CD4-positive, alpha-beta T cell treated with Interleukin-17A for 1 hour (primary cell): ENCODE results near the gene ABCA13.

ENCODE experiments used
- DNase-seq: peaks from one replicate; pipeline ENCODE4 v3.0.0-alpha.2; 2020

The ABCA13 gene

DNA sequence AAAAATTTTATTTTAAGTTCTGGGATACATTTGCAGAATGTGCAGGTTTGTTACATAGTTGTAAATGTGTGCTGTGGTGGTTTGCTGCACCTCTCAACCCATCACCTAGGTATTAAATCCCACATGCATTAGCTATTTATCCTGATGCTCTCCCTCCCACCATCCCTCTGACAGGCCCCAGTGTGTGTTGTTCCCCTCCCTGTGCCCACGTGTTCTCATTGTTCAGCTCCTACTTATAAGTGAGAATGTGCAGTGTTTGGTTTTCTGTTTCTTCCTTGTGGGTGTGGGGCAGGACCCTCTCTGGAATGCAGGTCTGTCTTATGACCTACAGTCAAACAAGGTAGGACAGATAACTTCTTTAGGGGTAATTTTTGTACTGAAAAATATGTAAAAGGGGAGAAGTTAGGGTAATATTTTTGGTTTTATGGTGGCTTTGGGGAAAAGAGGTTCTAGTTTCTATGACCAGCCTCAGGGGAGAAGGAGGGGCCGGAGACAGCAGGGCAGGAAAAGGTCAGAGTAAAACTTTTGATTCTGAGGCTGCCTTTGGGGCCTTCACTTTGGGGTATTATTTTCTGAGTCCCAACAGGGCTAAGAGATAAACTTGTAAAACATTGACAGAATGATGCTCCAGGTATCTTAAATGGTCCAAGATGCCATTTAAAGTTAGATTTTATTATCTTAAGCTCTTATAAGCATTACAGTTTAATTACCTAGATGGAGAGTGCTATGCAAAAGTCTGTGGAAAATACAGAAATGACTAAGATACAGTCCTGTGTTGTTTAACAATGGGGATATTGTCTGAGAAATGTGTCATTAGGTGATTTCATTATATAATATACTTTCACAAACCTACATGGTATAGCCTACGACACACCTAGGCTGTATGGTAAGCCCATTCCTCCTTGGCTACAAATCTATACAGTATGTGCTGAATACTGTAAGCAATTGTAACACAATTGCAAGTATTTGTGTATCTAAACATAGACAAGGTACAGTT lies 354.8 kb downstream of the ABCA13 start:
- DNase-seq, result no peak

DNA sequence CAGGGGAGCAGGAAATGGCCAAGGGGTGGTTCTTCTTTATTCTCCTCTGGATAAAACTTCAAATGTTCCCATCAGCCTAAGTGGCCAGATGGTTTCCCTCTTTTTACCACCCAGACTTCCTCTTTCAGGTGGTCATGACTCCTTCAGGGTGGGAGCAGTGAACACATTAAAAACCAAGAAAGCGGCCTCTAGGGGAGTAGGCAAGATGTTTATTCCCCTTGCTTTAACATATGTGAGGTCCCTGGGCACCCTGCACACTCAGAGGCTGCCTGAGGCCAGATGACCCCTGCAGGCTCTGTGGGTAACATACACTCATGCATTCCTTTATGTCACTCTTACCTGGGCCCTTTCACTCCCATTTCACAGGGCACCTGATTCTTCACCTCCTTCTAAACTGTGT lies 357.4 kb downstream of the ABCA13 start:
- DNase-seq, result no peak

DNA sequence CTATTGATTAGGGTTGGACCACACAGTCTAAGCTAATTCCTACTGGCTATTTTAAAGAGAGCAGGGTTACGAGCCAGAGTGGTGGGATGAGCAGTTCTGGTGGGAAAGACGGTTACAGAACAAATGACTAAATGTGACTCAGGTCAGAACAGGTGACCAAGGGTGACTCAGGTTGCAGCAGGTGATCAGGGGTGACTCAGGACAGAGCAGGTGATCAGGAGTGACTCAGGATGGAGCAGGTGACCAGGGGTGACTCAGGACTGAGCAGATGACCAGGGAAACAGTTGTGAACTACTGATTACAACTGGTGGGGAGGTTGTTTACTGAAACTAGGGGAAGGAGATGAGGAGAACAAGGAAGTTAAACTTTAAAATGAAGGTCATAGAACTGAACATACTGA lies 366.3 kb downstream of the ABCA13 start:
- no peak for DNase-seq

DNA sequence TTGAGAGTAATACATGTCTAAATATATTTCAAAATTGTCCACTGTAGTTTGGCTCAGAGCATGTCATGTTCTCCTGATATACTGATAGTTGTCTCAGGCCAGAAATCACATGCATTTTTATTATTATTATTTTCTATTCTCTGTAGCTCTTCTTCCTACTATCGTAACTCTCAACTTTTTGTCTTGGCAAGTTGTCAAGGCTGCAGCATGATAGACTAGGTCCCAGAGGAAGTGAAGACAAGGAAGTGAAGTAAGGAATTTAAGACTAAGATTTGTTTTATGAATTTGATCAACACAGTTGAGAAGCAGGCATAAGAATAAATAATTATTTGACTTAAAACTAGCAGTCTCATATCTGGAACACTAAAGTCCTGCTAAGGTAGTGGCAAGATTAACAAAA lies 369.5 kb downstream of the ABCA13 start:
- DNase-seq, result no peak

DNA sequence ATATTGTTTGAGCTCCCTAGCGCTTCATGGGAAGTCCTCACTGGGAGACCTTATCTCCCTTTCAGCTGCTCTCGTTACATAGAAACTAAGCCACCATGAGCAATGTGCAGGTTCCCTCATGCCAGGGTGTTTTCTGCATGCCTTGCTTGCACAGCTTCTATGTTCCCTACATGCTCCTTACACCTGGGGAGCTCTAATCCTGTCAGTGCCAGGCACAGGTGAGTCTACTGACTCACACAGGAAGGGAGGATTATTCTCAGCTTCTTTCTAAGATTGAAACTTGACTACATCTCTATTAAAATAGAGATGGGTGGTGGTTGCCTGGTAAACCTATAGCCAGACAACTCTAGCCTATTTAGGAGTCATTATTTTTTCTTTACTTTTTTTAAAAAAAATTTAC lies 377.4 kb downstream of the ABCA13 start:
- no peak for DNase-seq

DNA sequence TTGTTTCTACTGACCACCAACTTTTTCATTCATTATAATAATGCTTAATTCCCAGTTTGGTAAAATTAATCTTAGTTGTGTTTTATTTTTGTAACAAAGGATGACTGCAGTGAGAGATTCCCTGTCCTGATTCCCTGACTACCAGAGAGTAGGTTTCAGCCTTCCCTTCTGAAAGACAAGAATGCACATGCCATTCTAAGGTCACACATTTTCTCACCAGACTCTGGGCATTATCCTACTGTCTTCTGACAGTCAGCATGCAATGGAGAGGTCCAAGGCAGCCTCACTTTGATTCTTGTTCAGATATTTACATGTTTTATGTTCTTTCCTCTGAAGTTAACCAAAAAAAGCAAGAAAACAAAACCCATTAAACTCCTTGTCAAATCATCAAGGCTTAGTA lies 380.4 kb downstream of the ABCA13 start:
- DNase-seq, result no peak

DNA sequence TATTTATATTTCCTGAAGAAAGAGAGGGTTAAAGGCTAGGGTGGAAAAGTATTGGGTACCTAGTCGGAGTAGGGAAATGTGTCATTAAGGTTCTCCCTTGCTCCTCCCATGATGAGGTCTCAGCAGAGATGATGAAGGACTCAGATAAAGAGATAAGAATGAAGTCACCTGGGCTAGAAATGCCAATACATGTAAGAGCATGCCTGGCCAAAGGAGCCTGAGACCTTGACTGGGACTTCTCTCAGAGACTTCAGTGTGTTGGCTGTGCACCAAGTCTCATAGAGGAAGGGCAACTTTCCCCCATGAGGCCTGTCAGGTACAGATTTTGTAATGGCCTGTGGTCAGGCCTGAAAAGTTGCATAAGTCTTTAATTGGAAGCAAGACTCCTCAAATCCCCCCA lies 392.1 kb downstream of the ABCA13 start:
- no peak for DNase-seq

DNA sequence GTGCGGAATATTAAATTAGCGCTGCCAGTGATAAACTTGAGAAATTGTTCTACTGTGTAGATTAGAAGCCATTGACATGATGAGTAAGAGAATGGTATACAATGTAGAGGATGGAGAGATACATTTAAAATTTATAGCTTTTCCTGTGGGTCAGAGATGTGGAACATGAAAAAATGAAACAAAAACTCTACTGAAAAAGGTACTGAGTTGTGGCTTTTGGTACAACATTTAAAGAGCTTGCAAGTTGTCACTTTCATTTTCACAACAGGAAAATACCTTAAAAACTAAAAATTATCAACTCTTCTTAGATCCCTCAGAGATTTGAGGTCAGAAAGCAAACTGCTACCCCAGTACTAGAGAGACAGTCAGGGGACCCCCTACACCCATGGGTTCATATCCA lies 404.3 kb downstream of the ABCA13 start:
- DNase-seq, result no peak

DNA sequence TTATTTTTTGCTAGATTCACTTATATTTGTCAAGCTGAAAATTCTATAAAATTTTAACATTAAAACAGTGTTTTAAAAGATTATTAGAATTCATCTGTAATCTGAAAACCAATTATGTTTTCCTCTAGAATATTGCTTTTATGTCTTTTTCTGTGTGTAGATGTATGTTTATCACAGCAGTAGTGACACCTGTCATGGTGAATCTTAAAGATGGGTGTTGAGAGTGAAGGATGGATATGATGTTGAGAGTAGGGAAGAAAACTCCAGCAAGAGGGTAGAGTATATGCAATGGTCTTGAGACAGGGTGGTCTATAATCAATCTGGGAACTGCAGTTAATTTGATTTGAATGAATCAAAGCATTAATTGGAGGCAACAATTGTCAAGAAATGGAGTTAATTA lies 416.2 kb downstream of the ABCA13 start:
- no peak for DNase-seq

DNA sequence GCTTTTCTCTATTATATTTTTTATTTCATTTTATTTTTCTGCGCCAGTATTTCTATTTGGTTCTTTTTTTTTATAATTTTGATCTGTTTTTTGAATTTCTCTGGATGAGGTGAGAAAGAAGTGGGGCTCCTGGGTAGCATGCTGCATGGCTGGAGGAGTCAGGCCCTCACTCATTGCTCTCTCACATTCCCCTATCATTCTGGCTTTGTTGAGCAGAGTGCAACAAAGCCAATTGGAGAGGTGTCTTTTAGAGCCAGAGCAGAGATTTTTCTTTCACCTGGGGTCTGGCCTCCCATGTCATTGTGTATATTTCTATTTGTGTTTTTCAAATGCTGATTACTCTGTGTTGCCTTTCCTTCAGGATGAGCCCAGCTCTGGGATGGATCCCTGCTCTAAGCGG lies 423.1 kb downstream of the ABCA13 start:
- no peak for DNase-seq

DNA sequence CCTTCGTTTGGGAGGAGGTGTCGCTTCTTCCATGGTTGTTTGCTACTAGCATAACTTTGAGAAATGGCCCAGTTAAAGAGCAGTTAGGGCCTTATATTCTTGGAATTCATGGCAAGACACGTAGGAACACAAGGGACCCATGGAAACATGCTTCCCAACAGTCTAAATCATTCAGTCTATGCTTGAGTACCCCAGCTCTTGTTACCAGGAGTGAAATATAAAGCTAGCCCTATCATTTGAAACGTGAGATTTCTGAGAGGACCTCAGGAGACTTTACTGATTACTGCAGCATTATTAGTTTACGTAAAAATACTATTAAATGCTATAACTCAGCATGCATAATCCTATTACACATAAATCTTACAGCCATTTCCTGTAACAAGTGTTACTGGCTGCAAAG lies 424.5 kb downstream of the ABCA13 start:
- no peak for DNase-seq

DNA sequence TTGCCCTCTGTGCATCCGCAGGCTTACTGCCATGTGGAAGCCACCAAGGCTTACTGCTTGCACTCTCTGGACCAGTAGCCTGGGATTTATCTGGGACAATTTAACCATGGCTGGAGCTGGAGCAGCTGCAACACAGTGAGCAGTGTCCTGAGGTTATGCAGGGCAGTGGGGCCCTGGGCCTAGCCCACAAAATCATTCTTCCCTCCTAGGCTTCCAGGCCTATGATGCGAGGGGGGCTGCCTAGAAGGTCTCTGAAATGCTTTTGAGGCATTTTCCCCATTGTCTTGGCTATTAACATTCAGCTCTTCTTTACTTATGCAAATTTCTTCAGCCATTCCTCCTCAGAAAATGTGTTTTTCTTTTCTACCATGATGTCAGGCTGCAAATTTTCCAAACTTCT lies 439.4 kb downstream of the ABCA13 start:
- no peak for DNase-seq

DNA sequence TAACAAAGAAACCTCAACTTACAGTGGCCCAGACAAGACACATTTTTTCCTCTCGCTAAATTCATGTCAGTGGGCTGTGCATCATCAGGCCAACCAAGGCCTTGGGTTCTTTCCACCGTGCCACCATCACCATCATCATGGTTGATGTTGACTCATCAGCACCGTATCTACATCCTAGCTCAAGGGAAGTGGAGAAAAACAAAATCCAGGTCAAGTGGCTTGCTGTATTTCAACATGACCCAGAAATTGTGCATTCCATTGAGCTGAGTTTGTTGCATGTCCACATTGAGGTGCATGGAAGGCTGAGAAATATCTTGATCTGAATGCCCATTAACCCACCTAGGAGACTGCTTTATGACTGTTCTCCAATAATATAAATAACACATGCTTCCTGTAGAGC lies 440.7 kb downstream of the ABCA13 start:
- no peak for DNase-seq

DNA sequence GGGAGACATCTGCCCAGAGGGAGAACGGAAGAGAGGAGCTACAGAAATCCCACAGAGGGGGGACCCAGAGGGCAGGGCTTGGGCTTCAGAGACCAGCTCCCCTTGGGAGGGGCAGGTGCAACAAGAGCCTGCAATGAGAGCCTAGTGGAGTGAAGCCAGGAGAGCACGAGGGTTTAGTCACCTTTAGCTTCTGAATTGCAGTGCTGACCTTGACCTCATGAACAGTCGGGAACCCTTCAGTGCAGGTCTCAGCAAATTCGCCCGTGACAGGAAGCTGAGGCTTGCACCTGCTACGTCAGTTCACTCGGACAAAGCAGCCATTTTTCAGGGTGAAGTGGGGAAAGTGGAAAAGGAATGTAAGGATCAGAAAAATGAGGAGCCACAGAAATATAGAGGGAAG lies 446.2 kb downstream of the ABCA13 start:
- DNase-seq, result no peak

DNA sequence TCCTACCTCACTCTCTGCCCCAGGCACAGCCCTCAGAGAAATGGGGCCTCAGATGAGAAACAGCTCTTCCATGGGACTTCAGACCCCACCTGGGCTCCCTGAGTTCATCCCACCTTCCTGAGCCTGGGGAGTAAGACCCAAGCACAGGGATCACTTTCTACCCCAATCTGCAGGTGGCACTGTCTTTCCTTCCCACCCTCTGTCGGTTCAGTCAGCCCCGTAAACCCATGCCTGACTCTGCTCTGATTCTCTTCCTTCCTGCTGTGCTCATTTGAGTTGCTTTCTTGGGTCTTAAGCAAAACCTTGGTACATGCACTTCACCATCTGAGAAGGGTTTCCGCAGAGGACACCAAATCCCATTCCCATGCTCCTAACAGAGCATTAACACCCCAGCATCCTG lies 446.7 kb downstream of the ABCA13 start:
- DNase-seq, result no peak

DNA sequence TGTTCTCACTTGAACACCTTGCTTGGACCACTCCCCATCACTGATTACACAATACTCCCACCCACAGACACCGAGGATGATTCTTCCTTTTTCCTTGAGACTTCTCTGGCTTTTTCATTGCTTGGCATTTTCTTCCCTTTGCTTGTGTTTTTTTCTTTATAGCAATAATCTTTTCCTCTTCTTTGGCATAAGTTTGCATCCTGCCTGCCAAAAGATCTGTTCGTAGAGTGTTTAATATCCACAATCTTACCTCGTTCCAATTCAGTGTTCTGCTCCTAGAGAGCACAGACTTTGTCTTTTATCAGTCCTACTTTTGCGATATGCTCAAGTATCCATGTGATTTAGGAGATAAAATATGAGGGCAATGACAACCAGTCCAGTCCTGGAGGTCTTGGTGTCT lies 449.8 kb downstream of the ABCA13 start:
- no peak for DNase-seq

DNA sequence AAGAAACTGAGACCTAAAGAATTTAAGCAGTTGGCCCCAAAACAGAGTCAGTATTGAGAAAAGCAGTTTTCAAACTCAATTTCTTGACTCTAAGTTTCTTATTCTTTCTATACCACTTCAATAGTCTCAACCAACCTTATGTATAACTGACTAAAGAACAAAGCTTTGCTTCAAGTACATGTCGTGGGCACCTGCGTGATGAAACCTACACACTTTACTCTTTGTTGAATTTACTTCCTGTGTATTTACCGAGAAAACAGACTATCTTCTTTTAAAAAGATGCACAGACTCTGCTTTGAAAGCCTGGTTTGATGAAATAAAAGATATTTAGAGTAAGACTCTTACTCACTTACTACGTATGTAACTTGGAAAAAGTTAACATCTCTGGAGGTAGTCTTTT lies 455.9 kb downstream of the ABCA13 start:
- DNase-seq, result no peak

DNA sequence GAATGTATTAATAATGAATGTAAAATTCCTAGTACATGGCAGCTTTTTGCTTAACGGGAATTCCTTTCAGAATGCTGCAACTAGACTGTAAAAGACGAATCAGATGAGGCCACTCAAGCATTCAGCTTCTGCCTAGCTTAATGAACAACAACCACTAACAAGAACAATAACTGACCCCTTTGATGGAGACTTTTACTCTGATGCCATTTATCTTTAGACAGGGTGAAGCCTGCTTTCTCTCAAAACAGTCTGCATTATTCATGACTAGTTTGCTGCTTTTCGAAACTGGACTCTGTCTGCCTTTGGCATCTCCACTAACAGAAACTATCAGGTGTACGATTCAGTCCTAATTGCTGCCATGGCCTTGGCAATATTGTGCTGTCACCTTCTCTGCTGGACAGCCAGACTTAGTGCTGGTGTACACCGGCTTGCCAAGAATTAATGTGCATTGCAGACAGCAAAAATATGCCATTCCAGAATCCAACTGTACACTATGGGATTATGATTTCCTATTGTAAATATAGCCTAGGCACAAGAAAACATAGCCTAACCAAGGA lies 457.6 kb downstream of the ABCA13 start:
- DNase-seq, result no peak

DNA sequence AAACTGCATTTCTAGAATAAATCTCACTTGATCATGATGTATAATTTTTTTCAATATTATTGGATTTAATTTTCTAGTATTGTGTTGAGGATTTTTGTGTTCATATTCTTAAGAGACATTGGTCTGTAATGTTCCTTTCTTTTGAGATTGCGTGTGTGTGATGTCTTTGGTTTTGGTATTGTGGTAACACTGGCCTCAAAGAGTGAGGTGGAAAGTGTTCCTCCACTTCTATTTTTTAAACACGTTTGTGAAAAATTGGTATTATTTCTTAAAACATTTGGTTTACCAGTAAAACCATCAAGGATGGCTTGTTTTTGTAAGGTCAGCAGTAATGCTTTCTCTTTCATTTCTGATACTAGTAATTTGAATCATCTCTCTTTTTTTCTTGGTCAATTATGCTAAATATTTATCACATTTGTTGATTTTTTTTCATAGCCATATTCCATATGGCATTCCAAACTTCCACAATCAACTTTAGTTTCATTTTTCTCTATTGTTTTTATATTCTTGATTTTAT lies 462.9 kb downstream of the ABCA13 start:
- no peak for DNase-seq

DNA sequence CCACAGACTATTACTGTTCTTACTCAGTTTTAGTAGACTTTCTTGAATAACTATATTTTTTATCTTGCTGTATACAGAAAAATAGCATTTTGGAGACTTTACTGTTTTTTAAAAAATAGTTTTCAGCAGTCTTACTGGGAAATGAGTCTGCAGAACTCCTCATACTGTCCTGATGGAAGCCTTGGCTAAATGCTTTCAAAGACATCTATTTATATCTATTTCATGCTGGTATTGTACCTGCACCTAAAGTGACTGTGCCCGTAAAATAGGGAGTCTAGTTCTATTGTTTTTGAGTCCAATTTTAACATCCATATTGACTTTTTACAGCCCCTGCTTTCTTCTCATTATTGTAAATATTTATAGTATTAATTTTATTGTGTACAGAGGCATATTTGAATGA lies 464.5 kb downstream of the ABCA13 start:
- DNase-seq, result no peak

DNA sequence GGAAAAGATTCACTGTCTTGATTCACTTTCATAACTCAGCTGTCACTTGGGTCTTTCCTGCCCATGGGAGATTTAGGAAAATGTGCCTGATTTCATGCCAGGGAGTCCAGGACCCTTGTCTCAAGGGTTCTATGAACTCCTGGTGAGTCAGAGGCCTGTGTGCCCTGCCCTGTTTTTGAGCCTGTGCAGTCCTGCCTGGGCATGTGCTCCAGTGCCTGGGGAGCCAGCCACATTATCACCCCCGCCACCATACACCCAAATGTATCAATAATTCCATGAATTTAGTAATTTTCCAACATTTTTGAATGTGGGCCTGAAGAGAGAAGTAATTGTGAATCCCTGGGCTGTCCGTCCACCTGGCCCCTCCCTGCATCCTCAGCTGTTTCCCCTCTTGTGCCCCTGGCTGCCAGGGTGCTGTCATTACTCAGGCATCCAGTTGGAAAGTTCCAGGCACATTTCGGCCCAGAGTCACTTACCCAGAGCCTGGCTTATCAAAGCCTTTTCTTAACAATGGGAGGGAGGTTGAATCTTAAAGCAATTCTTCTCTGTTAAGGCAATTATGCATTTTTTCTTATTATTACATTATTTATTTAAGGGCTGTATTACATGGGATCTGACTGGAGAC lies 465.2 kb downstream of the ABCA13 start:
- DNase-seq, result no peak

DNA sequence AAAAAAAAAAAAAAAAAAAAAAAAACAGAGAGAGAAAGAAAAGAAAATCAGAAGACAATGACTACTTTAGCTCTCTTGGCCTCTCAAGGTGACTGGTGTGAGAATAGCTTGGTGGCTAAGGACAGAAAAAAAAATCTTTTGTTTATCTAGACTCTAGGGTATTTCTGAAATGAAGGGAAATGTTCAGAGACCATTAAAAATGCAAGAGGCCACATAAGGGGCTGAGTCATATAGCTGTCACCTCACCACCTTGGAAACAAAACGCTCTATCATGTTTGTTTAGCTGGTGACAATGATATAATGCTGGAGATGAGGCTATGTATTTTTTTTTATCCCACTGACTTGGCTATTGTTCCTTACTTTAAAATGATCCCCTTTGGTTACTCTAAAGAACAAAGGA lies 466.1 kb downstream of the ABCA13 start:
- DNase-seq, result no peak

DNA sequence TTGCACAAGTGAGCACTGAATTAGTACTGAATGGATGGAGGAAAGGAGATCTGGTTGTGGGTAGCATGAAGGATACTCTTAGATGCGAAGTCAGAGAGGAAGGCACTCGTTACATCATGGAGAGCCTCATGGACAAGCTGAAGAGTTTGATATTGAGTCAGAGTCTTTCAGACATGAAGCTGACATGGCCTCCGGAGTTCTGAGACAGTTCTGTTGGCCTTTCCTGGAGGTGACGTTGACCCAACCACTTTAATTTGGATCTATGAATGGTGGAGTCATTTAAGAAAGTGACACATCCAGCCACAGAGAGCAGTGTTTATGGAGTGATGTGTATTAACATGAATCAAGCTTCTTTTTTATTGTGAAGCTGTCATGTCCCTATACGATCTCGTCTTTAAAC lies 466.8 kb downstream of the ABCA13 start:
- no peak for DNase-seq

DNA sequence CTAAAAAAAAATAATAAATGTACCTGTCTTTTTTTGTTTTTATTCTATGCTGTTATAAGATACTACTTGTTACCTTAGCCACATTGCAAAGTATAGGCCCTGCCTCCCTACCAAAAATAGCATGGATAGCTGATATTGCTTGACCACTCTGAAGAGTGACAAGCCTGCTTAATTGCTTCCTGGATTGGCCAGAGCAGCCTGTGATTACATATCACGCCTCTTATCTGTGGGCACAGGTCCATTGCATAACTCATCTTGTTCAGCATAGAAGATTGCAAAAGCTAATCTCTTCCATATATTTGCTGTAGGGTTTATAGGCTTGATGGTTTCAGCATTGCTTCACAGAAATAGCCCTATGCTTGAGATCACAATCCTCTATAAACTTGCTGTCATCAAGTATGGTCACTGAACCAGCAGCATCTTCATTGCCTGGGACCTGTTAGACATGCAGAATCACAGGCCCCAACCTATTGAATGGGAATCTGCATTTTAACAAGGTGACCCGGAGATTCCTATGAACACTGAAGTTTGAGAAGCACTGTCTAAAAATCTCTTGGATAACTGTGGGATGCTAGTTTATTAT lies 472.3 kb downstream of the ABCA13 start:
- no peak for DNase-seq
